EH (cell line): Measurements from ENCODE around the gene KCNQ4.

ENCODE experiments used
- DNase-seq: peaks from one replicate; pipeline ENCODE4 v3.0.0-alpha.2; 2015; ENCODE audit warnings: low read depth

Gene KCNQ4

GRCh38 chr1:40777224-40777970 lies 6.2 kb upstream of the KCNQ4 start:
- no peak for DNase-seq

GRCh38 chr1:40780678-40781607 lies 2.6 kb upstream of the KCNQ4 start:
- DNase-seq, result no peak

GRCh38 chr1:40781608-40781971 lies 2.0 kb upstream of the KCNQ4 start:
- no peak for DNase-seq

GRCh38 chr1:40782371-40782956 lies 1.1 kb upstream of the KCNQ4 start:
- DNase-seq, result peak; percentile 34

- DNase-seq, result no peak
Observed at GRCh38 chr1:40784141-40784770, 669 bp downstream of the KCNQ4 start.

- no peak for DNase-seq
Observed at GRCh38 chr1:40784771-40785151, 1.2 kb downstream of the KCNQ4 start.

GRCh38 chr1:40785446-40785845 lies 1.9 kb downstream of the KCNQ4 start:
- DNase-seq, result no peak

- DNase-seq, result no peak
Observed at GRCh38 chr1:40786171-40786994, 2.8 kb downstream of the KCNQ4 start.

GRCh38 chr1:40786995-40787705 lies 3.6 kb downstream of the KCNQ4 start:
- no peak for DNase-seq

- DNase-seq, result no peak
Observed at GRCh38 chr1:40787737-40788560, 4.4 kb downstream of the KCNQ4 start.

GRCh38 chr1:40788561-40789341 lies 5.2 kb downstream of the KCNQ4 start:
- DNase-seq, result no peak

GRCh38 chr1:40789342-40789598 lies 5.7 kb downstream of the KCNQ4 start:
- no peak for DNase-seq

- no peak for DNase-seq
Observed at GRCh38 chr1:40789661-40790430, 6.3 kb downstream of the KCNQ4 start.

GRCh38 chr1:40792036-40792435 lies 8.4 kb downstream of the KCNQ4 start:
- no peak for DNase-seq

GRCh38 chr1:40793617-40794016 lies 10.0 kb downstream of the KCNQ4 start:
- DNase-seq, result no peak

- DNase-seq, result no peak
Observed at GRCh38 chr1:40794048-40794447, 10.5 kb downstream of the KCNQ4 start.

GRCh38 chr1:40794974-40795715 lies 11.6 kb downstream of the KCNQ4 start:
- DNase-seq, result no peak
